CD14-positive monocyte (primary cell): ENCODE data around the gene ETV3L. TPM values are rescaled to one million over a fixed set of nuclear protein-coding genes. Genes with fewer than 3 reads are reported as not detected.
A peak's percentile ranks its signal among the peaks of the same experiment; 100 is the strongest.

Experiments used
- DNase-seq, 3 donors: peaks; one replicate each; pipeline ENCODE4 v3.0.0-alpha.2; 2011 to 2022
- H2AFZ ChIP-seq: 2 replicates; pipeline ENCODE4 v1.6.0; 2012; ENCODE audit warnings: mild to moderate bottlenecking, low read depth, low read length, inconsistent platforms; ENCODE audit not compliant: insufficient read depth, poor library complexity, severe bottlenecking
- H3K27ac ChIP-seq, 2 donors: 1 replicate in 1 of 2; 2 replicates in 1 of 2; pipeline ENCODE4 v1.5.1; 2012 to 2013; ENCODE audit warnings: low read length in 2 of 2, control low read depth in 1 of 2, inconsistent platforms in 1 of 2, low read depth in 1 of 2, mild to moderate bottlenecking in 1 of 2
- H3K27me3 ChIP-seq, 2 donors: one replicate each; pipeline versions ENCODE4 v1.6.0 to v1.6.1; 2011 to 2013; ENCODE audit warnings: low read length in 2 of 2; ENCODE audit not compliant: control insufficient read depth in 2 of 2, insufficient read depth in 2 of 2
- H3K36me3 ChIP-seq, 2 donors: replicated peaks in 1 of 2; 1 replicate in 1 of 2; 2 replicates in 1 of 2; pipeline versions ENCODE4 v1.5.1 to v1.6.1; 2012 to 2013; ENCODE audit warnings: low read length in 2 of 2, control low read depth in 1 of 2, inconsistent platforms in 1 of 2, mild to moderate bottlenecking in 1 of 2; ENCODE audit not compliant: insufficient read depth in 2 of 2, control insufficient read depth in 1 of 2
- H3K4me1 ChIP-seq, 2 donors: 1 replicate in 1 of 2; 2 replicates in 1 of 2; pipeline versions ENCODE4 v1.5.1 to v1.6.1; 2012 to 2013; ENCODE audit warnings: low read length in 2 of 2, control low read depth in 1 of 2, inconsistent platforms in 1 of 2, mild to moderate bottlenecking in 1 of 2, moderate library complexity in 1 of 2; ENCODE audit not compliant: insufficient read depth in 2 of 2, control insufficient read depth in 1 of 2
- H3K4me2 ChIP-seq: replicated peaks from 2 replicates; pipeline ENCODE3; 2012; ENCODE audit warnings: low read length, moderate library complexity, mild to moderate bottlenecking; ENCODE audit not compliant: poor library complexity, severe bottlenecking; ENCODE audit errors: extremely low read depth
- H3K4me3 ChIP-seq, 3 experiments: fragments of 200-600 bp in 1 of 3; sonication (generic) in 1 of 3; replicated peaks in 1 of 3; 1 replicate in 2 of 3; 2 replicates in 1 of 3; pipeline ENCODE4 v1.5.1; 2011 to 2013; ENCODE audit warnings: low read length in 3 of 3, mild to moderate bottlenecking in 3 of 3, control low read depth in 2 of 3, low read depth in 2 of 3, inconsistent platforms in 1 of 3, moderate library complexity in 1 of 3
- H3K79me2 ChIP-seq: 2 replicates; pipeline ENCODE4 v1.6.0; 2012; ENCODE audit warnings: mild to moderate bottlenecking, control low read depth, inconsistent platforms, low read length, moderate library complexity; ENCODE audit not compliant: insufficient read depth
- H3K9ac ChIP-seq: 2 replicates; pipeline ENCODE4 v1.6.0; 2017; ENCODE audit warnings: low read length, mild to moderate bottlenecking; ENCODE audit not compliant: insufficient read depth, poor library complexity, severe bottlenecking
- H3K9me3 ChIP-seq, 2 donors: replicated peaks in 1 of 2; 1 replicate in 1 of 2; 2 replicates in 1 of 2; pipeline versions ENCODE4 v1.5.1 to v1.6.1; 2012 to 2013; ENCODE audit warnings: low read length in 2 of 2, control low read depth in 1 of 2; ENCODE audit not compliant: control insufficient read depth in 1 of 2, insufficient read depth in 1 of 2
- H4K20me1 ChIP-seq: 2 replicates; pipeline ENCODE4 v1.6.0; 2012; ENCODE audit warnings: mild to moderate bottlenecking, low read length, control low read depth, moderate library complexity; ENCODE audit not compliant: insufficient read depth
- H3K27ac Mint-ChIP-seq, 7 donors: one replicate each; pipeline ENCODE4 v1.8.0; 2020; ENCODE audit warnings: mild to moderate bottlenecking in 7 of 7, mixed read lengths in 7 of 7, moderate library complexity in 6 of 7, inconsistent platforms in 2 of 7
- H3K27me3 Mint-ChIP-seq, 3 donors: one replicate each; pipeline ENCODE4 v1.8.0; 2021 to 2022; ENCODE audit warnings: low read depth in 3 of 3, mild to moderate bottlenecking in 3 of 3, mixed read lengths in 3 of 3, moderate library complexity in 3 of 3, inconsistent platforms in 1 of 3
- H3K36me3 Mint-ChIP-seq, 2 donors: one replicate each; pipeline ENCODE4 v1.8.0; 2020; ENCODE audit warnings: mixed read lengths in 2 of 2, inconsistent platforms in 1 of 2, mild to moderate bottlenecking in 1 of 2
- H3K4me1 Mint-ChIP-seq: one replicate; pipeline ENCODE4 v1.8.0; 2020; ENCODE audit warnings: mild to moderate bottlenecking, mixed read lengths
- H3K4me3 Mint-ChIP-seq, 2 donors: one replicate each; pipeline ENCODE4 v1.8.0; 2020; ENCODE audit warnings: mild to moderate bottlenecking in 2 of 2, mixed read lengths in 2 of 2, moderate library complexity in 1 of 2
- H3K9me3 Mint-ChIP-seq, 7 donors: one replicate each; pipeline ENCODE4 v1.8.0; 2020 to 2022; ENCODE audit warnings: mixed read lengths in 7 of 7, mild to moderate bottlenecking in 6 of 7, moderate library complexity in 6 of 7, inconsistent platforms in 2 of 7
- WGBS: methylation state at CpG from one replicate; pipeline ENCODE4 v1.1.5; 2013; ENCODE audit warnings: missing lambda C conversion rate; ENCODE audit not compliant: insufficient coverage; 5-methylcytosine and 5-hydroxymethylcytosine counted together
- intact Hi-C, 2 donors: fragments of 100-400 bp; cut with micrococcal nuclease; formaldehyde crosslinking; loops; one replicate each; pipeline versions ENCODE4 v1.15.0 to v1.15.1; 2023
- polyA plus RNA-seq, 3 donors: library from polyadenylated mRNA; depleted of rRNA in 1 of 3; unstranded in 2 of 3; stranded (reverse) in 1 of 3; fragments of 300-500 nt in 2 of 3; fragments of >200 nt in 1 of 3; fragmentation: Illumina TruSeq in 2 of 3; gene quantifications; 1 replicate in 2 of 3; 2 replicates in 1 of 3; pipeline ENCODE4 v1.2.3, GENCODE V29; 2012 to 2021
- TF ChIP-seq, protein P1 (sequence below): fragments of 200-600 bp; IDR thresholded peaks from one replicate; pipeline ENCODE4 v1.8.0; 2022; ENCODE audit warnings: antibody characterized with exemption, mild to moderate bottlenecking

The ETV3L gene
- polyA plus RNA-seq, 3 donors, result 0.26 to 0.41 TPM; not detected in 1

DNA sequence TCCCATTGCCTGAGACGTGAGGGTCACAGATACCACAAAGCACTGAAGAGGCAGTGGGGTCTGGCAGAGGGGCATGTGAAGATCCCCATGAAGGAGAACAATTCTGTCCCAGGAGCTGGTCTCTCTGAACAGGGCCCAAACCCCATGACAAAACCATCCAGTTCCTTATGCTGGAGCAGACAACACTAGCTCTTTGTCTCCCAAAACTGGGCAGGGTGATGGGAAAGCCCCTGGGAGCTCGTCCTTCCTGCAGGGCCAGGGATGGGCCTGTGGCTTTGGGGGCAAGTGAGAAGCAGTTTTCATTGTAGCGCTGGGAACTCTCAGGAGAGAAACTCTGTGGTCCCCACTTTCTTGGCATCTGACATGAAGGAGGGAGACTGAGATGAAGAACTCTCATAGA lies 8.8 kb downstream of the ETV3L start:
- DNase-seq, result no peak
- no peak overlapping the region for H3K4me2 ChIP-seq
- H3K36me3 Mint-ChIP-seq, result no peaks in the 10 kb centered on the region
- H3K79me2 ChIP-seq, result no peaks in the 10 kb centered on the region
- peak overlapping the region in 1 of 7 donors; percentile 15 for H3K27ac Mint-ChIP-seq
- peaks cover 8 to 9% of the 10 kb centered on the region in 2 donors for H3K4me1 ChIP-seq
- H4K20me1 ChIP-seq, result no peaks in the 10 kb centered on the region
- H3K4me3 Mint-ChIP-seq, result no peak overlapping the region
- no peaks in the 10 kb centered on the region for H3K27me3 ChIP-seq
- intact Hi-C loops, result loop anchor here in 1 of 2 donors (1.0 kb wide), 1 partner anchor 66 kb away; no protein-coding TSS in a partner anchor
- TF ChIP-seq, protein P1, sequence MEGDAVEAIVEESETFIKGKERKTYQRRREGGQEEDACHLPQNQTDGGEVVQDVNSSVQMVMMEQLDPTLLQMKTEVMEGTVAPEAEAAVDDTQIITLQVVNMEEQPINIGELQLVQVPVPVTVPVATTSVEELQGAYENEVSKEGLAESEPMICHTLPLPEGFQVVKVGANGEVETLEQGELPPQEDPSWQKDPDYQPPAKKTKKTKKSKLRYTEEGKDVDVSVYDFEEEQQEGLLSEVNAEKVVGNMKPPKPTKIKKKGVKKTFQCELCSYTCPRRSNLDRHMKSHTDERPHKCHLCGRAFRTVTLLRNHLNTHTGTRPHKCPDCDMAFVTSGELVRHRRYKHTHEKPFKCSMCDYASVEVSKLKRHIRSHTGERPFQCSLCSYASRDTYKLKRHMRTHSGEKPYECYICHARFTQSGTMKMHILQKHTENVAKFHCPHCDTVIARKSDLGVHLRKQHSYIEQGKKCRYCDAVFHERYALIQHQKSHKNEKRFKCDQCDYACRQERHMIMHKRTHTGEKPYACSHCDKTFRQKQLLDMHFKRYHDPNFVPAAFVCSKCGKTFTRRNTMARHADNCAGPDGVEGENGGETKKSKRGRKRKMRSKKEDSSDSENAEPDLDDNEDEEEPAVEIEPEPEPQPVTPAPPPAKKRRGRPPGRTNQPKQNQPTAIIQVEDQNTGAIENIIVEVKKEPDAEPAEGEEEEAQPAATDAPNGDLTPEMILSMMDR, result no peak
- H3K4me3 ChIP-seq, result no peak overlapping the region
- H3K36me3 ChIP-seq, result no peaks in the 10 kb centered on the region
- WGBS, result 64% methylated on average over 2 of the region's 3 CpGs
- H3K9ac ChIP-seq, result no peak overlapping the region
- peaks cover 0 to 2% (median 0%) of the 10 kb centered on the region in 7 donors for H3K9me3 Mint-ChIP-seq
- H3K27me3 Mint-ChIP-seq, result peaks cover 2 to 13% (median 3%) of the 10 kb centered on the region in 3 donors
- peaks cover 5% of the 10 kb centered on the region for H3K4me1 Mint-ChIP-seq
- no peak overlapping the region for H2AFZ ChIP-seq
- no peaks in the 10 kb centered on the region for H3K9me3 ChIP-seq
- H3K27ac ChIP-seq, result no peak overlapping the region

- H3K4me2 ChIP-seq, result no peak overlapping the region
- H3K4me3 Mint-ChIP-seq, result no peak overlapping the region
- H3K36me3 ChIP-seq, result no peaks in the 10 kb centered on the region
- peak overlapping the region in 1 of 7 donors; percentile 33 for H3K27ac Mint-ChIP-seq
- no peaks in the 10 kb centered on the region for H3K9me3 ChIP-seq
- no peak overlapping the region for H2AFZ ChIP-seq
- peaks cover 2 to 13% (median 3%) of the 10 kb centered on the region in 3 donors for H3K27me3 Mint-ChIP-seq
- no peak overlapping the region for H3K27ac ChIP-seq
- WGBS, result 28% methylated on average over 8 of the region's 10 CpGs
- peaks cover 12 to 13% of the 10 kb centered on the region in 2 donors for H3K4me1 ChIP-seq
- H3K27me3 ChIP-seq, result no peaks in the 10 kb centered on the region
- DNase-seq, result peak; percentile 76 to 83 (median 83)
- no peak overlapping the region for H3K4me3 ChIP-seq
- TF ChIP-seq, protein P1, result peak; percentile 93
- H3K36me3 Mint-ChIP-seq, result no peaks in the 10 kb centered on the region
- H3K79me2 ChIP-seq, result no peaks in the 10 kb centered on the region
- no peaks in the 10 kb centered on the region for H4K20me1 ChIP-seq
- intact Hi-C loops, result loop anchor here in 1 of 2 donors (1.0 kb wide), 1 partner anchor 66 kb away; no protein-coding TSS in a partner anchor
- peaks cover 0 to 2% (median 0%) of the 10 kb centered on the region in 7 donors for H3K9me3 Mint-ChIP-seq
- peaks cover 9% of the 10 kb centered on the region for H3K4me1 Mint-ChIP-seq
- H3K9ac ChIP-seq, result no peak overlapping the region
Measured at GRCh38 chr1:157090196-157090647, 9.4 kb downstream of the ETV3L start.
